Stimulated activated CD4-positive, alpha-beta T cell treated with anti-CD3 and anti-CD28 coated beads, Interleukin-15, amount 100 ng/mL, for 24 hours (primary cell): ENCODE measurements around the gene DOLK.
"Not testable (repeated sequence)": the region's sequence is repeated elsewhere in the genome, so short reads cannot be mapped to it uniquely, and the experiment has no call there.

ENCODE experiments used
- DNase-seq: peaks from one replicate; pipeline ENCODE4 v3.0.0-alpha.2; 2020

The DOLK gene

GRCh38 chr9:128947527-128948301, at the start of gene DOLK, which contains the start of gene NUP188:
Gene DOLK, minus strand, starts transcription at chr9:128947603. Its CDS starts 300 bp downstream, at chr9:128947303.
Gene NUP188, plus strand, starts transcription at chr9:128947699. Its CDS starts 21 bp downstream, at chr9:128947720.
- DNase-seq = peak; percentile 99

- DNase-seq = no peak
Measured at GRCh38 chr9:128995791-128996190, 48.4 kb upstream of the DOLK start.

GRCh38 chr9:128992995-128993394, 45.6 kb upstream of the DOLK start:
- no peak for DNase-seq

GRCh38 chr9:128987805-128988204, 40.4 kb upstream of the DOLK start:
- DNase-seq = no peak

GRCh38 chr9:128986671-128987070, 39.3 kb upstream of the DOLK start:
- no peak for DNase-seq

GRCh38 chr9:128983536-128983935, 36.1 kb upstream of the DOLK start:
- DNase-seq = no peak

- no peak for DNase-seq
Measured at GRCh38 chr9:128979111-128979510, 31.7 kb upstream of the DOLK start.

- no peak for DNase-seq
Measured at GRCh38 chr9:128972956-128973355, 25.6 kb upstream of the DOLK start.

- no peak for DNase-seq
Measured at GRCh38 chr9:128969491-128969890, 22.1 kb upstream of the DOLK start.

GRCh38 chr9:128961403-128961802, 14.0 kb upstream of the DOLK start:
- DNase-seq = not testable (repeated sequence)

- DNase-seq = no peak
Measured at GRCh38 chr9:128947277-128947526, 201 bp downstream of the DOLK start.

GRCh38 chr9:128946571-128947276, 679 bp downstream of the DOLK start:
- peak; percentile 46 for DNase-seq

GRCh38 chr9:128945798-128946501, 1.5 kb downstream of the DOLK start:
- DNase-seq = no peak

GRCh38 chr9:128944966-128945365, 2.4 kb downstream of the DOLK start:
- DNase-seq = not testable (repeated sequence)

GRCh38 chr9:128943832-128944620, 3.4 kb downstream of the DOLK start:
- DNase-seq = no peak

- no peak for DNase-seq
Measured at GRCh38 chr9:128940946-128941755, 6.3 kb downstream of the DOLK start.

GRCh38 chr9:128940271-128940921, 7.0 kb downstream of the DOLK start:
- no peak for DNase-seq

GRCh38 chr9:128937310-128938165, 9.9 kb downstream of the DOLK start:
- DNase-seq = no peak

GRCh38 chr9:128936171-128936865, 11.1 kb downstream of the DOLK start:
- no peak for DNase-seq

GRCh38 chr9:128933731-128934130, 13.7 kb downstream of the DOLK start:
- DNase-seq = no peak
